K562 (cell line): ENCODE results near the gene AGBL1. TPM values are rescaled to one million over a fixed set of nuclear protein-coding genes. Genes with fewer than 3 reads are reported as not detected.
"Not testable (repeated sequence)": the region's sequence is repeated elsewhere in the genome, so short reads cannot be mapped to it uniquely, and the experiment has no call there.

Experiments used
- ATAC-seq: fragments of 200-7000 bp; cut with Tn5 transposase; 3 replicates; pipeline ENCODE4 v1.9.1; 2020; ENCODE audit warnings: moderate library complexity
- BruUV-seq: library from RNA; stranded (reverse); fragments of 400-500 nt; replicated peaks from 2 replicates; lab custom pipeline; 2021; lab: Mats Ljungman, UMichigan
- CTCF ChIA-PET: fragments of 300-600 bp; formaldehyde crosslinking; extraction: SDS; loops from one replicate; lab custom pipeline; 2021; ENCODE audit warnings: low intra/inter-chr PET ratio; lab: Yijun Ruan, JAX
- POLR2A ChIA-PET: fragments of 300-600, 350-650 bp; sonication (Branson Sonifier 250); formaldehyde crosslinking; extraction: SDS; loops from one replicate; lab custom pipeline; 2021; ENCODE audit warnings: antibody characterized with exemption, inconsistent platforms; lab: Yijun Ruan, JAX
- DNase-seq, 4 experiments: peaks; one replicate each; pipeline versions ENCODE4 v3.0.0 to v3.0.0-alpha.2; 2011 to 2018; ENCODE audit warnings: low spot score in 3 of 4, mixed read lengths in 3 of 4; ENCODE audit errors: extremely low read depth in 1 of 4
- FAIRE-seq: peaks from 2 replicates; lab custom pipeline; 2011; peaks lifted over from hg19 to GRCh38; lab: Jason Lieb, UNC
- H2AFZ ChIP-seq: 2 replicates; pipeline ENCODE4 v1.6.0; 2011; ENCODE audit warnings: low read depth, low read length, control low read depth, inconsistent platforms
- H3K27ac ChIP-seq: fragments of 200-600 bp; 3 replicates; pipeline ENCODE4 v1.8.0; 2011; ENCODE audit warnings: low read depth, mild to moderate bottlenecking, control low read depth, inconsistent platforms, low read length, moderate library complexity, mixed read lengths; ENCODE audit errors: extremely low read depth
- H3K27me3 ChIP-seq, 2 experiments: fragments of 300-600 bp in 1 of 2; 2 replicates in 1 of 2; 3 replicates in 1 of 2; pipeline versions ENCODE4 v1.6.0 to v1.8.0; 2011; ENCODE audit warnings: inconsistent platforms in 2 of 2, low read length in 2 of 2, mild to moderate bottlenecking in 1 of 2, mixed read lengths in 1 of 2, moderate library complexity in 1 of 2; ENCODE audit not compliant: control insufficient read depth in 2 of 2, insufficient read depth in 2 of 2
- H3K36me3 ChIP-seq: fragments of 300-600 bp; 3 replicates; pipeline ENCODE4 v1.8.0; 2011; ENCODE audit warnings: mild to moderate bottlenecking, low read length, inconsistent platforms; ENCODE audit not compliant: control insufficient read depth, insufficient read depth
- H3K4me1 ChIP-seq, 2 experiments: fragments of 200-600 bp in 1 of 2; replicated peaks in 1 of 2; 2 replicates in 1 of 2; 3 replicates in 1 of 2; pipeline versions ENCODE4 v1.5.1 to v1.8.0; 2011; ENCODE audit warnings: inconsistent platforms in 2 of 2, low read length in 2 of 2, mild to moderate bottlenecking in 1 of 2, mixed read lengths in 1 of 2, moderate library complexity in 1 of 2; ENCODE audit not compliant: control insufficient read depth in 2 of 2, insufficient read depth in 2 of 2
- H3K4me2 ChIP-seq: 2 replicates; pipeline ENCODE4 v1.6.1; 2011; ENCODE audit warnings: low read length, control low read depth, inconsistent platforms, mixed read lengths; ENCODE audit not compliant: insufficient read depth
- H3K4me3 ChIP-seq: fragments of 200-600 bp; sonication (generic), shearing (Covaris generic); 2 replicates; pipeline ENCODE4 v1.5.1; 2016; ENCODE audit warnings: control low read depth, inconsistent platforms
- H3K79me2 ChIP-seq: fragments of 200-600 bp; 3 replicates; pipeline ENCODE4 v1.8.0; 2011; ENCODE audit warnings: low read length, inconsistent platforms; ENCODE audit not compliant: control insufficient read depth, insufficient read depth
- H3K9ac ChIP-seq, 2 experiments: 2 replicates each; pipeline versions ENCODE4 v1.6.0 to v1.6.1; 2011; ENCODE audit warnings: low read depth in 2 of 2, low read length in 2 of 2, control low read depth in 1 of 2, inconsistent platforms in 1 of 2, mild to moderate bottlenecking in 1 of 2, mixed read lengths in 1 of 2; ENCODE audit not compliant: insufficient read depth in 1 of 2
- H3K9me1 ChIP-seq: one replicate; pipeline ENCODE4 v1.6.0; 2011; ENCODE audit warnings: inconsistent platforms, mild to moderate bottlenecking, low read length, moderate library complexity; ENCODE audit not compliant: control insufficient read depth, insufficient read depth
- H3K9me3 ChIP-seq: replicated peaks from 2 replicates; pipeline ENCODE4 v1.5.1; 2011; ENCODE audit warnings: low read depth, low read length, inconsistent platforms; ENCODE audit not compliant: control insufficient read depth, insufficient read depth
- H4K20me1 ChIP-seq: replicated peaks from 2 replicates; pipeline ENCODE4 v1.6.1; 2011; ENCODE audit warnings: low read length, inconsistent platforms, mixed read lengths; ENCODE audit not compliant: control insufficient read depth, insufficient read depth
- ARID3A ChIP-seq: IDR thresholded peaks from 2 replicates; pipeline ENCODE4 v1.6.1; 2012; ENCODE audit warnings: low read depth, low read length, improper control_type of control experiment, borderline replicate concordance
- ATF3 ChIP-seq, 2 experiments: fragments of 450-650 bp in 1 of 2; sonication (generic) in 1 of 2; formaldehyde crosslinking in 1 of 2; IDR thresholded peaks in 1 of 2; conservative IDR thresholded peaks in 1 of 2; 2 replicates each; pipeline versions ENCODE4 v1.6.1 to v1.8.1; 2016 to 2023; ENCODE audit warnings: mild to moderate bottlenecking in 2 of 2, moderate library complexity in 2 of 2, inconsistent platforms in 1 of 2, missing genetic modification reagents in 1 of 2
- XRCC3 ChIP-seq: fragments of 450-650 bp; IDR thresholded peaks from 2 replicates; pipeline ENCODE4 v1.6.1; 2017; ENCODE audit warnings: mild to moderate bottlenecking, moderate library complexity
- WGBS: fragments of 100-300 bp; shearing (Covaris generic); methylation state at CpG from one replicate; pipeline ENCODE4 v1.1.6; 2016; ENCODE audit warnings: low coverage, mixed read lengths; ENCODE audit not compliant: insufficient coverage; ENCODE audit errors: missing lambda C conversion rate; 5-methylcytosine and 5-hydroxymethylcytosine counted together
- in situ Hi-C: fragments of 300-500 bp; cut with MboI; formaldehyde crosslinking; loops from 4 replicates; pipeline ENCODE4 v1.15.0; 2018; ENCODE audit warnings: inconsistent platforms, mixed read lengths
- intact Hi-C: fragments of 100-400 bp; cut with micrococcal nuclease; formaldehyde crosslinking; loops from 2 replicates; pipeline ENCODE4 v1.14.2; 2022
- polyA plus RNA-seq, 8 experiments: library from polyadenylated mRNA; depleted of rRNA in 4 of 8; stranded (reverse) in 5 of 8; unstranded in 3 of 8; fragments of >200 nt; fragmentation: Nextera tagmentation in 2 of 8; fragmentation: Illumina TruSeq in 1 of 8; extraction: Ambion mirVana in 2 of 8; extraction: Trizol in 1 of 8; gene quantifications; 2 replicates each; pipeline versions ENCODE4 v1.2.1 to v1.2.3, GENCODE V29; 2011 to 2014; ENCODE audit warnings: inconsistent platforms in 1 of 8, missing spikeins in 1 of 8
- total RNA-seq, 7 experiments: library from RNA; depleted of rRNA in 6 of 7; stranded (reverse); fragments of >200 nt in 6 of 7; fragmentation: Illumina TruSeq in 2 of 7; extraction: Trizol in 2 of 7; gene quantifications; 2 replicates each; pipeline versions ENCODE4 v1.2.1 to v1.2.3, GENCODE V29; 2011 to 2021; ENCODE audit warnings: low replicate concordance in 1 of 7

Gene AGBL1
- total and polyA plus RNA-seq, 9 of the 15 experiments (the other 6 are each of a cell fraction or from before 2014, with no cell fraction given), result not detected

- TF ChIP-seq XRCC3 (no peak), ATF3 (IDR thresholded peaks at IDR 0.05) (no peak), ATF3 (CRISPR knock-in tag; conservative IDR thresholded peaks at IDR 0.05) (no peak), ARID3A (no peak)
- TF ChIP-seq, all 486 proteins: peak for 0
Measured at GRCh38 chr15:87038404-87038803, 958.7 kb downstream of the AGBL1 start (continued).

GRCh38 chr15:87042619-87043018 lies 962.9 kb downstream of the AGBL1 start:
- H3K27ac ChIP-seq, H3K79me2 ChIP-seq, FAIRE-seq, H2AFZ ChIP-seq, H3K27me3 ChIP-seq, H3K9me3 ChIP-seq, H3K4me2 ChIP-seq, H3K9me1 ChIP-seq, H3K9ac ChIP-seq, POLR2A ChIA-PET, in situ Hi-C loops, CTCF ChIA-PET, H4K20me1 ChIP-seq, intact Hi-C loops, H3K4me3 ChIP-seq, DNase-seq, H3K4me1 ChIP-seq, ATAC-seq, BruUV-seq, H3K36me3 ChIP-seq: not testable (repeated sequence)
- 0% methylated on average over 4 of the region's 4 CpGs for WGBS
